H1 (cell line): Measurements from ENCODE around the gene RASGRP3. TPM values are rescaled to one million over a fixed set of nuclear protein-coding genes. Genes with fewer than 3 reads are reported as not detected.

Experiments used
- CTCF ChIA-PET: fragments of 300-600 bp; sonication (Branson Sonifier 250); formaldehyde crosslinking; loops from one replicate; lab custom pipeline; 2021; ENCODE audit not compliant: partially characterized antibody; lab: Charles Lee
- POLR2A ChIA-PET: fragments of 300-600 bp; sonication (Branson Sonifier 250); formaldehyde crosslinking; loops from one replicate; lab custom pipeline; 2021; ENCODE audit warnings: inconsistent platforms; ENCODE audit not compliant: partially characterized antibody; lab: Charles Lee
- DNase-seq, 2 experiments: peaks; one replicate each; pipeline versions ENCODE4 v3.0.0 to v3.0.0-alpha.2; 2010 to 2022; ENCODE audit warnings: low spot score in 2 of 2, low read depth in 1 of 2, mixed read lengths in 1 of 2
- FAIRE-seq: peaks from 2 replicates; lab custom pipeline; 2011; peaks lifted over from hg19 to GRCh38; lab: Jason Lieb, UNC
- H2AFZ ChIP-seq: 2 replicates; pipeline ENCODE4 v1.8.1; 2012; ENCODE audit warnings: low read length, inconsistent platforms
- H2AK5ac ChIP-seq: 2 replicates; pipeline ENCODE4 v1.6.1; 2013; ENCODE audit warnings: low read depth, low read length
- H2BK120ac ChIP-seq: replicated peaks from 2 replicates; pipeline ENCODE3; 2013; ENCODE audit warnings: low read depth, low read length, inconsistent platforms
- H2BK12ac ChIP-seq: 2 replicates; pipeline ENCODE4 v1.6.1; 2013; ENCODE audit warnings: low read depth, low read length
- H2BK15ac ChIP-seq: 2 replicates; pipeline ENCODE4 v1.6.1; 2013; ENCODE audit warnings: low read length
- H2BK20ac ChIP-seq: 2 replicates; pipeline ENCODE4 v1.6.1; 2013; ENCODE audit warnings: low read length
- H2BK5ac ChIP-seq: 2 replicates; pipeline ENCODE4 v1.6.1; 2013; ENCODE audit warnings: low read depth, low read length
- H3K14ac ChIP-seq: 2 replicates; pipeline ENCODE4 v1.6.1; 2013; ENCODE audit warnings: inconsistent platforms; ENCODE audit not compliant: insufficient read length
- H3K18ac ChIP-seq: 2 replicates; pipeline ENCODE4 v1.6.1; 2013; ENCODE audit warnings: low read length; ENCODE audit errors: extremely low read depth
- H3K23ac ChIP-seq: 2 replicates; pipeline ENCODE4 v1.6.1; 2013; ENCODE audit warnings: inconsistent platforms; ENCODE audit not compliant: insufficient read length
- H3K23me2 ChIP-seq: 2 replicates; pipeline ENCODE4 v1.6.1; 2013; ENCODE audit warnings: low read depth, low read length
- H3K27ac ChIP-seq: 2 replicates; pipeline ENCODE4 v1.6.1; 2011; ENCODE audit warnings: low read depth, low read length, inconsistent platforms
- H3K27me3 ChIP-seq, 4 experiments: replicated peaks in 1 of 4; 1 replicate in 1 of 4; 2 replicates in 3 of 4; pipeline versions ENCODE4 v1.6.1 to v1.8.1; 2011 to 2013; ENCODE audit warnings: low read length in 3 of 4, mild to moderate bottlenecking in 3 of 4, inconsistent platforms in 2 of 4, mixed read lengths in 2 of 4, moderate library complexity in 1 of 4; ENCODE audit not compliant: control insufficient read depth in 3 of 4, insufficient read depth in 3 of 4; ENCODE audit errors: extremely low read depth in 1 of 4
- H3K36me3 ChIP-seq, 4 experiments: 2 replicates each; pipeline versions ENCODE4 v1.6.1 to v1.8.1; 2011 to 2013; ENCODE audit warnings: mild to moderate bottlenecking in 4 of 4, low read length in 3 of 4, moderate library complexity in 2 of 4, control low read depth in 1 of 4, inconsistent platforms in 1 of 4; ENCODE audit not compliant: insufficient read depth in 4 of 4, control insufficient read depth in 2 of 4
- H3K4ac ChIP-seq: replicated peaks from 2 replicates; pipeline ENCODE3; 2013; ENCODE audit warnings: low read length, low read depth, mixed read lengths, inconsistent platforms; ENCODE audit not compliant: insufficient read length
- H3K4me1 ChIP-seq, 4 experiments: replicated peaks in 1 of 4; 1 replicate in 1 of 4; 2 replicates in 3 of 4; pipeline versions ENCODE4 v1.6.1 to v1.8.1; 2011 to 2013; ENCODE audit warnings: low read length in 3 of 4, inconsistent platforms in 2 of 4, mixed read lengths in 1 of 4; ENCODE audit not compliant: insufficient read depth in 4 of 4, control insufficient read depth in 3 of 4
- H3K4me2 ChIP-seq, 2 experiments: 2 replicates each; pipeline versions ENCODE4 v1.6.1 to v1.8.1; 2011 to 2013; ENCODE audit warnings: low read depth in 2 of 2, low read length in 2 of 2, control low read depth in 1 of 2, inconsistent platforms in 1 of 2, mild to moderate bottlenecking in 1 of 2; ENCODE audit not compliant: insufficient read depth in 1 of 2
- H3K4me3 ChIP-seq, 4 experiments: fragments of 200-600, 300-600 bp in 1 of 4; sonication (generic), shearing (Covaris generic), sonication (Bioruptor Twin) in 1 of 4; 2 replicates each; pipeline versions ENCODE4 v1.5.1 to v1.8.1; 2011 to 2016; ENCODE audit warnings: low read length in 4 of 4, low read depth in 3 of 4, control low read depth in 2 of 4, inconsistent platforms in 2 of 4, mild to moderate bottlenecking in 2 of 4, mixed read lengths in 1 of 4, moderate library complexity in 1 of 4; ENCODE audit not compliant: insufficient read depth in 2 of 4; ENCODE audit errors: extremely low read depth in 1 of 4
- H3K56ac ChIP-seq: replicated peaks from 2 replicates; pipeline ENCODE3; 2013; ENCODE audit warnings: low read depth, mild to moderate bottlenecking, mixed read lengths, low read length, inconsistent platforms; ENCODE audit not compliant: insufficient read length
- H3K79me1 ChIP-seq: 2 replicates; pipeline ENCODE4 v1.6.1; 2013; ENCODE audit warnings: low read depth, low read length, control low read depth
- H3K79me2 ChIP-seq, 2 experiments: 2 replicates each; pipeline versions ENCODE4 v1.6.1 to v1.8.1; 2012 to 2013; ENCODE audit warnings: low read length in 2 of 2, mild to moderate bottlenecking in 2 of 2, inconsistent platforms in 1 of 2; ENCODE audit not compliant: insufficient read depth in 2 of 2, control insufficient read depth in 1 of 2
- H3K9ac ChIP-seq, 4 experiments: replicated peaks in 1 of 4; 1 replicate in 1 of 4; 2 replicates in 3 of 4; pipeline versions ENCODE4 v1.6.1 to v1.8.1; 2011 to 2013; ENCODE audit warnings: low read depth in 3 of 4, low read length in 3 of 4, control low read depth in 2 of 4, mild to moderate bottlenecking in 2 of 4, moderate library complexity in 2 of 4, inconsistent platforms in 1 of 4; ENCODE audit errors: extremely low read depth in 1 of 4
- H3K9me3 ChIP-seq, 2 experiments: 2 replicates each; pipeline versions ENCODE4 v1.6.1 to v1.8.1; 2012 to 2013; ENCODE audit warnings: mild to moderate bottlenecking in 2 of 2, moderate library complexity in 2 of 2, control low read depth in 1 of 2, inconsistent platforms in 1 of 2, low read depth in 1 of 2, low read length in 1 of 2, mixed read lengths in 1 of 2; ENCODE audit not compliant: insufficient read depth in 2 of 2
- H4K20me1 ChIP-seq, 2 experiments: replicated peaks in 1 of 2; 2 replicates each; pipeline versions ENCODE3 to v1.8.1; 2011 to 2013; ENCODE audit warnings: inconsistent platforms in 2 of 2, low read length in 2 of 2, mild to moderate bottlenecking in 1 of 2; ENCODE audit not compliant: insufficient read depth in 2 of 2, control insufficient read depth in 1 of 2
- H4K5ac ChIP-seq: 2 replicates; pipeline ENCODE4 v1.6.1; 2013; ENCODE audit warnings: low read length, low read depth, mixed read lengths, inconsistent platforms; ENCODE audit not compliant: insufficient read length
- H4K8ac ChIP-seq: 2 replicates; pipeline ENCODE4 v1.8.0; 2013; ENCODE audit warnings: mild to moderate bottlenecking, moderate library complexity, low read length, inconsistent platforms; ENCODE audit not compliant: insufficient read depth; ENCODE audit errors: extremely low read depth
- H4K91ac ChIP-seq: replicated peaks from 2 replicates; pipeline ENCODE3; 2013; ENCODE audit warnings: low read length, mixed read lengths, inconsistent platforms; ENCODE audit not compliant: insufficient read length
- BRCA1 ChIP-seq: IDR thresholded peaks from 2 replicates; pipeline ENCODE4 v1.6.1; 2012; ENCODE audit warnings: low read depth, low read length, improper control_type of control experiment
- CHD1 ChIP-seq: IDR thresholded peaks from 2 replicates; pipeline ENCODE4 v1.6.1; 2012; ENCODE audit warnings: low read depth, low read length, improper control_type of control experiment
- HDAC2 ChIP-seq, 2 experiments: fragments of 300-600 bp in 1 of 2; sonication (generic) in 1 of 2; IDR thresholded peaks; 2 replicates each; pipeline ENCODE4 v1.6.1; 2011 to 2012; ENCODE audit warnings: low read depth in 2 of 2, low read length in 2 of 2, mild to moderate bottlenecking in 2 of 2, moderate library complexity in 2 of 2, borderline replicate concordance in 1 of 2, inconsistent platforms in 1 of 2
- HDAC6 ChIP-seq: IDR thresholded peaks from one replicate; pipeline ENCODE4 v1.7.1; 2012; ENCODE audit warnings: low read depth, mild to moderate bottlenecking, inconsistent platforms, low read length, moderate library complexity
- JUN ChIP-seq: IDR thresholded peaks from 2 replicates; pipeline ENCODE4 v1.6.1; 2011; ENCODE audit warnings: low read depth, mild to moderate bottlenecking, improper control_type of control experiment, low read length
- JUND ChIP-seq: IDR thresholded peaks from 2 replicates; pipeline ENCODE4 v1.6.1; 2011; ENCODE audit warnings: mild to moderate bottlenecking, improper control_type of control experiment, low read length
- KDM1A ChIP-seq: fragments of 200-600, 300-600 bp; sonication (generic); IDR thresholded peaks from 2 replicates; pipeline ENCODE4 v1.7.1; 2016; ENCODE audit warnings: mild to moderate bottlenecking, low read length, borderline replicate concordance
- PHF8 ChIP-seq: fragments of 200-600 bp; sonication (generic); conservative IDR thresholded peaks from 2 replicates; pipeline ENCODE4 v1.7.1; 2012; ENCODE audit warnings: low read depth, mild to moderate bottlenecking, inconsistent platforms, low read length, moderate library complexity
- RFX5 ChIP-seq: IDR thresholded peaks from 2 replicates; pipeline ENCODE4 v1.6.1; 2011; ENCODE audit warnings: low read depth, low read length, improper control_type of control experiment, borderline replicate concordance
- SAP30 ChIP-seq: fragments of 300-600 bp; sonication (generic); IDR thresholded peaks from 2 replicates; pipeline ENCODE4 v1.7.1; 2012; ENCODE audit warnings: low read length, moderate library complexity, mild to moderate bottlenecking, inconsistent platforms; ENCODE audit not compliant: insufficient read depth, insufficient replicate concordance
- TCF12 ChIP-seq: IDR thresholded peaks from 2 replicates; pipeline ENCODE4 v1.6.1; 2011; ENCODE audit warnings: low read depth, mild to moderate bottlenecking, low read length
- WGBS, 2 experiments: shearing (Covaris generic) in 1 of 2; methylation state at CpG; one replicate each; pipeline versions ENCODE4 v1.1.6 to v1.1.7; 2013 to 2015; ENCODE audit warnings: low lambda C conversion rate in 2 of 2, mixed read lengths in 2 of 2, inconsistent platforms in 1 of 2, low coverage in 1 of 2, missing lambda C conversion rate in 1 of 2; ENCODE audit not compliant: insufficient replicate concordance in 2 of 2, insufficient coverage in 1 of 2, insufficient read length in 1 of 2; ENCODE audit errors: extremely low coverage in 1 of 2, missing lambda C conversion rate in 1 of 2; 5-methylcytosine and 5-hydroxymethylcytosine counted together
- polyA plus RNA-seq, 7 experiments: library from polyadenylated mRNA; depleted of rRNA in 3 of 7; stranded (reverse) in 5 of 7; unstranded in 2 of 7; fragments of >200 nt in 5 of 7; fragments of 200-250 nt in 2 of 7; gene quantifications; 1 replicate in 5 of 7; 2 replicates in 1 of 7; 4 replicates in 1 of 7; pipeline versions ENCODE4 v1.2.1 to v1.2.3, GENCODE V29; 2011 to 2013; ENCODE audit warnings: missing spikeins in 2 of 7, mixed read lengths in 2 of 7
- total RNA-seq: library from RNA; stranded (reverse); fragmentation: NEBNext Ultra II Directional; extraction: Animal tissue kit (Norgen Biotek cat#: 25700); gene quantifications from 2 replicates; pipeline ENCODE4 v1.2.1, GENCODE V29; 2021

Gene RASGRP3
- total and polyA plus RNA-seq, 2 of the 8 experiments (the other 6 are each of a cell fraction or from before 2014, with no cell fraction given), result 0.06 TPM; not detected in 1

- Histone ChIP-seq H3K27ac (no peak overlapping the region), H2BK120ac (no peak overlapping the region), H3K27me3 (no peaks in the 10 kb centered on the region; a peak in 1 of 7 replicates), H2BK12ac (no peak overlapping the region), H3K23ac (no peak overlapping the region), H4K5ac (no peak overlapping the region), H3K23me2 (no peaks in the 10 kb centered on the region; the same call in 1 of the 2 replicates), H2AK5ac (no peak overlapping the region), H3K79me2 (no peaks in the 10 kb centered on the region), H4K8ac (no peak overlapping the region), H2BK20ac (no peak overlapping the region), H3K18ac (0 out of 2 replicates have a peak overlapping the region, but pooled peaks have one; percentile 3), H4K20me1 (no peaks in the 10 kb centered on the region), H2BK5ac (no peak overlapping the region), H2AFZ (peak overlapping the region; percentile 99), H3K4me2 (peak overlapping the region; percentile 25 to 62), H3K9ac (no peak overlapping the region), H2BK15ac (no peak overlapping the region), H3K56ac (no peak overlapping the region), H4K91ac (no peak overlapping the region), H3K4me3 (peak overlapping the region in 3 of 4 experiments; percentile 11 to 48 (median 38); a peak in 6 of 8 replicates), H3K9me3 (peaks cover 0 to 7% of the 10 kb centered on the region in 2 experiments; a peak in 3 of 4 replicates), H3K36me3 (no peaks in the 10 kb centered on the region), H3K4ac (no peak overlapping the region), H3K14ac (no peak overlapping the region), H3K79me1 (no peaks in the 10 kb centered on the region), H3K4me1 (peaks cover 0 to 8% (median 6%) of the 10 kb centered on the region in 4 experiments; a peak in 5 of 7 replicates)
- ChIA-PET CTCF (interaction anchor here (0.6 to 2.7 kb wide), 23 partner anchors 9 to 1355 kb away, joined by 3 to 11 read pairs (median 4); no protein-coding TSS in a partner anchor), POLR2A (interaction anchor here (0.9 kb wide), 1 partner anchor 8 kb away, joined by 3 read pairs; no protein-coding TSS in a partner anchor)
- peak; percentile 41 to 76 for DNase-seq
- peak; percentile 32 for FAIRE-seq
- WGBS, 2 experiments, result 32% methylated on average over 15 of the region's 15 CpGs; no CpG with 5 or more reads in 1 of the 2 experiments
- TF ChIP-seq JUN, result no peak
- no peak for TF ChIP-seq HDAC2 (IDR thresholded peaks at IDR 0.05; ENCODE audit: borderline replicate concordance in 1 of 2, low read depth in 2 of 2, low read length in 2 of 2)
- TF ChIP-seq JUND, result no peak
- TF ChIP-seq RFX5, result no peak
- TF ChIP-seq CHD1, result no peak
- no peak for TF ChIP-seq SAP30
- no peak for TF ChIP-seq PHF8
- no peak for TF ChIP-seq KDM1A
- TF ChIP-seq TCF12, result no peak
- TF ChIP-seq BRCA1, result no peak
- no peak for TF ChIP-seq HDAC6
Observed at GRCh38 chr2:33475224-33476130, 972 bp upstream of the RASGRP3 start.
